HG02970 (cell line): ENCODE results near the gene OTUB1.
"Not testable (repeated sequence)": the region's sequence is repeated elsewhere in the genome, so short reads cannot be mapped to it uniquely, and the experiment has no call there.

Experiments
- ATAC-seq: cut with Tn5 transposase; IDR thresholded peaks from one replicate; pipeline ENCODE4 v1.9.1; 2021; ENCODE audit warnings: mild to moderate bottlenecking, moderate library complexity, moderate number of reproducible peaks; ENCODE audit not compliant: unreplicated experiment, low FRiP score

OTUB1 gene

DNA sequence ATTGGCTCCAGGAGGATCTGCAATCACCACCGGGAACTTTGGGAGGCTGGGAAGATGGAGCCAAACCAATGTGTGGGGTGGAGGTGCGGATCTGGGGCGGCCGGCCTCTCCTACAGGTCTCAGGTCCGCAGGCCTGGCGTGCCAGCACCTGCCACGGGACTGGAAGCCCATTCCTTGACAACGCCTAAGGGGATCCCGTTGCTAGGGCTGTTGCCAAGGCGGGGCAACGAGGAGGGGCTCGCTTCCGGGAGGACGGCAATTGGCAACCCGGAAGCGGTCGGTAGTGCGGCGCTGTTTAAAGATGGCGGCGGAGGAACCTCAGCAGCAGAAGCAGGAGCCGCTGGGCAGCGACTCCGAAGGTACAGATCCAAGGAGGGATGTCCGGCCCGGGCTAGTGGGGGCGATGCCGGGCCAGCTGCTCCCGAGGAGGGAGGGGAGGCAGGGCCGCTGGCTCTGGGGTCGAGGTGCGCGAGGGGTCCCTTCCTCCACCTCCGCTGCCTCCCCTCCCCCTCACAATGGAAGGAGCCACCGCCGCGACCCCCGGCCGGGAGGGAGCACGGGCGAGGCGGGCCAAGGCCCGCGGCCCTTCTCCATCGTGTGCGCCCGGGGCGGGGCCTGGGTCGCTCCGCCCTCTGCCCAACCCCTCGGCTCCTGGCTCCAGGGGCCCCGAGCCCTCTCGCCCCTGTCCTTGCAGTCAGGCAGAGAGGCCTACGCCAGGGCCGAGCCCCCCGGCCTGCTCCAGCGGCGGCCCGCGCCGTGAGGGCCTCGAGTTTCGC is at the start of gene OTUB1:
OTUB1 (plus strand) TSS at position 283 of the 776 bp plus-strand sequence; CDS start at position 302, 19 bp downstream.
- peak; percentile 68 for ATAC-seq

DNA sequence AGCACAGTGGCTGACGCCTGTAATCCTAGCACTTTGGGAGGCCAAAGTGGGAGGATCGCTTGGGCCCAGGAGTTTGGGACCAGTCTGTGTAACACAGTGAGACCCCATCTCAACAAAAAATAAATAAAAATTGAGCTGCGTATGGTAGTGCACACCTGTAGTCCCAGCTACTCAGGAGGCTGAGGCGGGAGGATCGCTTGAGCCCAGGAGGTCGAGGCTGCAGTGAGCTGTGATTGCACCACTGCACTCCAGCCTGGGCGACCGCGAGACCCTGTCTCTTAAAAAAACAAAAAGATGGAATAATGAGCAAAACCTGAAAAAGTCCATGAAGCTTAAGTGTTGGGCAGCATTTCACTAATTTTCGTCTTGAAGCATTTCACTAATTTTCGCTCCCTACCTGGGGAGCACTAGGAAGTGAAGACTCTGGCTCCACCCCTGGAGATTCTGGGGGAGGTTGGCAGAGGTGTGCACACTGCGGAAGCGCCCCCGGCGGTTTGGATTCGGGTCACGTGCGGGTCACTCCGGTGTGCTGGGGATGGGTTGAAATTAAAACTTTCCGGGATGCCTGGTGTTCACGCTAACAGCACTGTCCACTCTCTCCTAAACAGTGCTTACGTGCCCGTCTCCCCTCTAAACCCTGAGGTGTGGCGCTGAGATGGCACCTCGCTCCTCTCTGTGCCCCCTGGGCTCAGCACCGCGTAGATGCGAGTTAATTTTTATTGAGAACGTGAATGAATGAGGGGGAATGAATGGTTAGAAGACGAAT is 48.3 kb upstream of the OTUB1 start:
- no peak for ATAC-seq

GRCh38 chr11:63938479-63939396 is 47.5 kb upstream of the OTUB1 start, which contains the start of gene NAA40:
Gene NAA40 (plus strand): TSS chr11:63939002. CDS start chr11:63939097, 95 bp downstream.
- peak; percentile 97 for ATAC-seq

DNA sequence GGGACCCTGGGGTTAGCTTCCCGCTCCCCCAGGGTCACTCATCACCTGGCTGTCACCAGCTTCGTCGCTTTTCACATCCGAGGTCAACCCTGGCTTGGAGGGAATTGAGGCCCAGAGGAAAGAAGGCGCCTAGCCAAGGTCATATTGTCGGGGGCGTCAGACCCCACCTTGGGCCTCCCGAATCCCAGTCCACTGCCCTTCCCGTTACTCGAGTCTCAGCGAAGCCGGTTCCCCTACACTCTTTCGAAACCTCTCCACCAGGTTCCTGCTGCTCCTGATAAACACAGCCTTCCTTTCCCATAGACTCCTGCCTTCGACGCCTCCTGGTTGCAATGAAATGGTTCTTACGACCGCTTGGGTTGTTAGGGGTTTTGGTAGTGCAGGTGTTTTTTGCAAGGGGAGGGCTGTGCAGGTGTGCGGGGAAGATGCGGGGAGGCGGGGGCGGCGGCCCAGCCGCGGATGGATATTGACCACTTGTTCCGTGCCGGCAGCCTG is 46.8 kb upstream of the OTUB1 start:
- ATAC-seq, result no peak

DNA sequence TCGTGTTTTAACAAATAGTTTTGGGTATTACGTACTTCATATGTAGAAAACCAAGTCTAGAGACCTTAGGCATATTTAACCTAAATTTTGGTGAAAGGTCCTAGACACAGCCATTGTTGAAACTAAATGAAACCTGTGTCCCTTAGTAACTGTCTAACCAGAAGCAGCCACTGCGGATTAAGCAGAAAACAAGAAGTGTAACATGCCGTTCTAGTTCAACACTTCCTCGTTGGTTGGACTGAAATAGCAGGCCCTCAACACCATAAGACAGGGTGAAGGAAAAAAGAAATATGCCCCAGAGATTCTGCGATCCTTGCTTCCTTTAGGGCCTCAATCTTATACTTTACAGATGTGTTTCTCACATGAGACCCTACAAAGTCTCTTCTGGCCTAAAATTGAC is 45.5 kb upstream of the OTUB1 start:
- ATAC-seq, result no peak

GRCh38 chr11:63941901-63942300 is 44.3 kb upstream of the OTUB1 start:
- ATAC-seq, result no peak

DNA sequence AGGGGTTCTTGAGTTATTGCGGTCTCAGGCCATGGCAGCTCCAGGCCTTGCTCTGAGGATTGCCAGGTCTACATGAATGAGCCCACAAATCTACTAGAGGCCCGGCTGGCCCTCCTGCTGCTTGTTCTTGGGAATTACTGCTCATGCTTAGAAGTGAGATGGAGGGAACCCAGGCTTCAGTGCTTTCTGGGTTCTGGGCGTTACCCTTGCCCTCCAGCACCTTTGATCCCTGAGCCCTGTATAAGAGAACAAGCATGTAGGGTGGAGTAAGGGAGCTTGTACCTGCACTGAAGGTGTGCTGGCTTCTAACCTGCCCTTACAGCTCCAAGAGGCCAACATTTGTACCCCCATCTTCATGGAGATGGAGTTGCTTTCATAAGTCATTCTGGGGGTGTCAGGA is 43.4 kb upstream of the OTUB1 start:
- ATAC-seq, result no peak

GRCh38 chr11:63944987-63945386 is 41.3 kb upstream of the OTUB1 start:
- ATAC-seq, result no peak

GRCh38 chr11:63945477-63946163 is 40.6 kb upstream of the OTUB1 start:
- ATAC-seq, result no peak

- ATAC-seq, result no peak
Measured at GRCh38 chr11:63951779-63952536, 34.3 kb upstream of the OTUB1 start.

DNA sequence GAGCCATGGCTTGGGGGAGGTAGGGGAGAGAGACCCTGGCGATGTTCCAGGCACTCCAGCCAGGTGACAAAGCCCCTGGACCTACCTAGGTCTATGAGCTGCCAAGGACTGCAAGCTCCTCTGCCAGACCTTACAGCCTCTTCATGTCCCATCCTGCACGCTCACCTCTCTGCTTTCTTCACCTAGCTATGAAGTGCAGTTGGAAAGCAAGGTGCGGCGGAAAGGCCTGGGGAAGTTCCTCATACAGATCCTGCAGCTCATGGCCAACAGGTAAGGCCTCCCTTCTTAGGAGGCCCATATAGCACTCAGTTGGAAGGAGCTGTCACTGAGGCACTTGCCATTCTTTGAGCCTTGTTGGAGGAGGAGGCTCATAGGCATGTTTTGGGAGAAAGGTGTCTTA is 33.7 kb upstream of the OTUB1 start:
- no peak for ATAC-seq

DNA sequence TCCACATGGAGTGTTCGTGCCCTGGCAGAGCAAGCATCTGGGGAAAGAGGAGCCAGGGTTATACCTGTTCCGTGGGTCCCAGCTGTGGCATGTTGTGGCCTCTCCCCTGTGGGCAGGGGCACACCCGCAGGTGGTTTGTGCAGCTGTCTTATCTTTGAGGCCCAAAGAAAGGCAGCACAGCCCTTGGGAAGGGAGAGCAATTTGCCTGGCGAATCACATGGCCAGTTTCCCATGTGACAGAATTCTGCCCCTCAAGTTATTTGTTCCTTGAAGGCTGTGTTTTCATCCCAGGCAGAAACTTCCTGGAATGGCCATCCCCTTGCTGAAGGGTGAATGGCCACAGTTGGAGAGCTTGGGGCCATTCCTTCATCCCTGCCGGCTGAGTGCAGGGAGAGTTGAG is 28.2 kb upstream of the OTUB1 start:
- no peak for ATAC-seq

DNA sequence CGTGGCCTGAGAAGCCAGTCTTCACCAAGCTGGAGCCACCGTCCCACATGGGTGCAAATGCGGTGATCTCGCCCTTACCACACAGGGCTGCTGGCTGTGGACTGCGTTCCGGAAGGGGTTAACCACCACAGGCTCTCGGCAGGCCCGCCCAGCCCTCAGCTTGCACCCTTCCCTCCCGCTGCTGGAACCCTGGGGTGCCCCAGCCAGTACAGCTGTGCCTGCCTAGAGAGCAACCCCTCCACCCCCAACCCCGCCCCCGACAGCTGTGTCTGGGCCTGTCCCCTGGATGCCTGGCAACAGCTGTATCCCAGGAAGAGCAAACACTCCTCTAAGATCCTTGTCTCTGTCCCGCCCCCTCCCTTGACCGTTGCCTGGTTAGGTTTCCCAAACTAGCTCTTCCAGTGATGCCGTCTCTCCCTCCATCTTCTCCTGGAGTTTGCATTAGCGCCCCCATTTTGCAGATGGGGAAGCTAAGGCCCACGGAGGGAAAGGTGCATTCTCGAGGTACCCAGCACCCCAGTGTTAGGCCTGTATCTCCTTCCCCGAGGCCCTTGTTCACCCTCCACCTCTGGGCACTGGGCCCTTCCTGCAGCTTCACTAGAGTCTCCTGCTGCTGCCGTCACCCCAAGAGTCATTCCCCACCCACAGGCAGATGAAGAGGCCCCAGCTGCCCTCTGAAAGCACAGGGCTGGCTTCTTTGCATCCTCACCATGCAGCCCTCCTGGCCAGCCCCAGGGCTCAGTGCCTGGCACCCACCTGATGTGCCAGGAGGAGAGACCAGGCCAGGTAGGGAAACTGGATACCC is 24.4 kb upstream of the OTUB1 start:
- no peak for ATAC-seq

DNA sequence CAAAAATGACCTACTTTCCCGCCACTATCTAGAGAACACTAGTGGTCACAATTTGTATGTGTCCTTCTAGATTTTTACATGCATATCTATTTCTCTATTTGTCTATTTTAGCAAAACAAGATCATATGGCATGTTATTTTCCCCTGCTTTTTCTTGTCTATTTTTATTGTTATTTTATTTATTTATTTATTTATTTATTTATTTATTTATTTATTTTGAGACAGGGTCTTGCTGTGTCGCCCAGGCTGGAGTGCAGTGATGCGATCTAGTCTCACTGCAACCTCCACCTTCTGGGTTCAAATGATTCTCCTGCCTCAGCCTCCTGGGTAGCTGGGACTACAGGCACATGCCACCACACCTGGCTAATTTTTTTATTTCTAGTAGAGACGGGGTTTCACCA is 22.3 kb upstream of the OTUB1 start:
- not testable (repeated sequence) for ATAC-seq

- ATAC-seq, result no peak
Measured at GRCh38 chr11:63966444-63966843, 19.8 kb upstream of the OTUB1 start.

GRCh38 chr11:63969461-63969860 is 16.8 kb upstream of the OTUB1 start:
- ATAC-seq, result no peak

DNA sequence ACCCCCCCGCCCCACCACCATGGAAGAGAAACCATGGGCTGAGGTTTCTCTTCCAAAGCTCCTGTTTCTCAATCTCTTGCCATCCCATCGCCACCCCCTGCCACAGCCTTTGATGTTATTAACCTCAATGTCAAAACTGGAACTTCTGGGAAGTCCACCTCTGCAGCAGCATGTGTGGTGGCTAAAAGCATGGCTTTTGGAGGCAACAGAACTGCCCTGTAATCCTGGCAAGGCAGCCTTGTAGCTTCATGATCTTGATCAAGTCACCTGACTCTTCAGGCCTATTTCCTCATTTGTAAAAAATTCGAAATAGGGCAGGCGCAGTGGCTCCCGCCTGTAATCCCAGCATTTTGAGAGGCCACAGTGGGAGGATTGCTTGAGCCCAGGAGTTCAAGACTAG is 15.3 kb upstream of the OTUB1 start:
- ATAC-seq, result no peak

GRCh38 chr11:63973912-63974258 is 12.4 kb upstream of the OTUB1 start:
- not testable (repeated sequence) for ATAC-seq
